Stimulated activated CD8-positive, alpha-beta memory T cell treated with anti-CD3 and anti-CD28 coated beads, Interleukin-12 subunit alpha, Interleukin-12 subunit beta, amount 100 ng/mL, for 24 hours (primary cell): Measurements from ENCODE around the gene LEP.
"Not testable (repeated sequence)": the region's sequence is repeated elsewhere in the genome, so short reads cannot be mapped to it uniquely, and the experiment has no call there.

Experiments used
- DNase-seq: peaks from one replicate; pipeline ENCODE4 v3.0.0-alpha.2; 2020; ENCODE audit errors: extremely low read depth

Gene LEP

DNA sequence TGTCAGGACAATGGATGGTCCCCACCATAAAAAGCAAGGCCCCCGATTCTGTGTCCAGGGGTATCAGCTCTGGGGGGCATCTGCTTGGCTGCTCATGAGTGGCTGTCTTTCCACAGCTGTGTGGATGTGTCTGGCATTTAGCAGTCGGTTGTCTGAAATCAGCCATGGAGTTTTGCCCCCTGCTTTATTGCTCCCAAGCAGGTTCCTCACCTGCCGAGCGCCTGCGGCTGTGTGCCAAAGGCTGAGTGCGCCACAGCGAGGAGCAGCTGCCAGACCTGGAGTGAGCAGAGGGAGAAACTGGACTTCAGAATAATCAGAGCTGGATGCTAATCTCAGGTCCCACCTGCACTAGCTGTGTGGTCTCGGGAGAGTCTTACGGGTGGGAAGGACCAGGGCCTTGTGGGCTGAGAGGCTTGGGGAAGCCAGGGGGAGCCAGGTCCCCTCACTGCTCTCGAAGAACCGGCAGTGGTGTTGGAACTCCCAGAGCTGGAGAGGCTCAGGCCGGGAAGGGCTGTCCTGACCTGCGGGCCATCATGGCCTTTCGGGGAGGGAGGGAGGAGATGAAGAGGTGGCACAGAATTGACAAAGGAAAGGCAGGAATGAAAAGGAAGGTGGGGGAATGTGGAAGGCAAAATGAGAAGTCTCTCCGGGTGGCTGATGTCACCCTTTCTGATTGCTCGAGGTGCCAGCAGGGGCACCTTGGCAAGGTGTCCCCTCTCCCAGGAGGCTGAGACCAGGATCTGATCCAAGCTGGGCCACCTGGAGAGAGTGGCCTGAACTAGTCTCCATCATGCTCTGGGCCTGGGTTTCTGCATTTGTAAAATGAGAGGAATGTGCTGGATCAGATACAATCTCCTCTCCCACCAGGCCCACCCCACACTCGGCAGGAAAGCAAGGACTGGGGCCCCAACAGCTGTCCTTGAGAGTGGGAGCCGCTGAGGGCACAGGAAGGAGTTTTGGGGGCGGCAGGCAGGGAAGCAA is 30.2 kb upstream of the LEP start:
- DNase-seq: no peak

GRCh38 chr7:128211626-128212025 is 29.5 kb upstream of the LEP start:
- no peak for DNase-seq

DNA sequence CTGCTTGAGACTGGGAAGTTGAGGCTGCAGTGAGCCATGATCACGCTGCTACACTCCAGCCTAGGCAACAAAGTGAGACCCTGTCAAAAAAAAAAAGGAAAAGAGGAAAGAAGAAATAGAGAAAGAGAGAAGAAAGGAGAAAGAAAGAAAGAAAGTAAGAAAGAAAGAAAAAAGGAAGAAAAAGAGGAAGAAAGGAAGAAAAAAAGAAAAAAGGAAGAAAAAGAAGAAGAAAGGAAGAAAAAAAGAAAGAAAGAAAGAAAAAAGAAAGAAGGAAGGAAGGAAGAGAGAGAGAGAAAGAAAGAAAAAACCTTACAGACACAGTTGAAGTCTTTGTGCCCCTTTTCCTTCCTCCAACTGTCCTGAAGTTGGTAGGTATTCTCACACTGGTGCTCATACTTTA is 26.6 kb upstream of the LEP start:
- no peak for DNase-seq

DNA sequence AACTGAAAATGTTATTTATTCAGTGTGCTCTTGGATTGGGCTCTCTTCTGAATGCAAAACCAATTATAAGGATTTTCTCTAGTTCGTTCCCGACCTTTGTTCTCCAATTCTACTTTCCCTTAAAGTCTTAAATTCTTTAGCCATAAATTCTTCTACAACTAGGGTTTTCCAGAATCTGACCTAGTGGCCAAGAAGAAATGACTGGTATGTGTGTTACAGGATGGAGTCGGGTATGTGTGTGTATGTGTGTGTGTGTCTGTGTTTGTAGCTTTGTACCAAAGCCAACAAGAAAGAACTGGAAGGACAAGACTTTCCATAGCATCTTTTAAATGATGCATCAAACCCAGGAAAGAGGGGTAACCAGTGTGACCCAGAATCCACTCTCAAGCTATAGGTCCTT is 25.8 kb upstream of the LEP start:
- no peak for DNase-seq

GRCh38 chr7:128215739-128216138 is 25.3 kb upstream of the LEP start:
- no peak for DNase-seq

DNA sequence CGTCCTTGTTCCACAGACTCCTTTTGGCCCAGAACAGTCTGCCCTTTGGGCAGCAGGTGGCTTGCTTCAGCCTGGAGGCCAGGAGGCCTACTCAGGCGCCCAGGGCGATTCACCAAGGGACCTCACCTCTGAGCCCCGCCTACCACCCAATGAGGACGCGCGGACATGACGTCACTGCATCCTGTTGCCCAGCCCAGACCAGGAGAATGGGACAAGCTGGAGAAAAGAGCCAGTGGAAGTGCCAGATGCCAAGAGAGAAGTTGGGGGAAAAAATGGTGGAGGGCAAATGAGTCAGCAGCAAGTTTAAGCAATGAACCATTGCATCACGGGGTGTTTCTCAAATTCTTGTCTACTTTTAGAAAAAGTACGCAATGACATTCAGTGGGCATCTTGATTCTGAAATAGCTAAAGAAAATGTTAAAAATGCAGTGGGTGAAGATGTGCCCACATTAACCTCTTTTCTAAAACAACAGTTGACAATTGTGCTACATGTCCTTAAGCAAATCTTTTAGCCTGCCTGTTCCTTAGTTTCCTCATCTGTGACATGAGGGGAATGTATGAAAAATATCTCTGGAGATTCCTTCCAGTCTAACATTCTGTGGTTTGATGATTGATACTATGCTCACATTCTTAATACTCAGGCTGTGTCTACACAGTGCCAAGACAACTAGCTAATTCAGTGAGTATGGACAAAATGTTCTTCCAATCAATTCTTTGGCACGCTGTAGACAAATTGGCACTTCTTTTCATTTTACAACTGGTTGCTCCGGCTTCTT is 23.9 kb upstream of the LEP start:
- no peak for DNase-seq

- DNase-seq: no peak
Measured at GRCh38 chr7:128217967-128218652, 23.0 kb upstream of the LEP start.

DNA sequence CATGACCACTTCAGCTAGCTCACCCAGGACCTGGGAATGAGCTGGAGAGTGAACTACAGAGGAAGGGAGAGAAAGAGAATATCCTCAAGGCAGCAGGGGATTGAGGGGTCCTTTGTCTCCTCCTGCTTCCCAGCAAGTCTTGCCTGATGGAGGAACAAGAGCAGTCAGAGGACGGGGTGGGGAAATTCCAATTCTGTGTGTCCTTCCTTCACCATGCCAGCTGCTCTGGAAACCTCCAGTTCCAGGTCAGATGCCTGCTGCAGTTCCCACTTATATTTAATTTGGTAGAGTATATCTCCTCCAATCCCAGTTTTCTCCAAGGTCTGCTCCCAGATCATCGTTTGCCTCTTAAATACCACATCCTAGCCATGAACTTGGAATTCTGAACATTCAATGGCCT is 21.4 kb upstream of the LEP start:
- DNase-seq: no peak

DNA sequence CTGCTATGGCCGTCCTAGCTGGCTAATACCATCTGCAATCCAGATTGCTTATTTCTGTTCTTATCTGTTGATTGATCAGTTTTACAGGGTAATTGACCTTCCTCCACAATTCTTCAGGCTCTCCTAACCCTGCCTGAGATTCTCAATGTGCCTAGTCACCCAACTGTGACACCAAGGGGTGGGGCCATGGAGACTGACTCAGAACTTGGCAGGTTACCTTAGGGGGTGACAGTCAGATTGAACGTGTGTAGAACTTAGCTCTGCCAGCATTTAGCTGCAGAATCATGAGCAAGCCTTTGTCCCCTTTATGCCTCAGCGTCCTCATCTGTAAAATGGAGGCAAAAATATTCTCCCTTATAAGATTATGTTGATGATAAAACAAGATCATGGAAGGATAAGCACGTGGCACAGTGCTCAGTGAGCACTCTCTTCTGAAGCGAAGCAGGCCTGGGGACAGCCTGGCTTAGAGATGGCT is 19.1 kb upstream of the LEP start:
- no peak for DNase-seq

GRCh38 chr7:128226132-128226980 is 14.7 kb upstream of the LEP start:
- no peak for DNase-seq

GRCh38 chr7:128227271-128227670 is 13.8 kb upstream of the LEP start:
- DNase-seq: no peak

DNA sequence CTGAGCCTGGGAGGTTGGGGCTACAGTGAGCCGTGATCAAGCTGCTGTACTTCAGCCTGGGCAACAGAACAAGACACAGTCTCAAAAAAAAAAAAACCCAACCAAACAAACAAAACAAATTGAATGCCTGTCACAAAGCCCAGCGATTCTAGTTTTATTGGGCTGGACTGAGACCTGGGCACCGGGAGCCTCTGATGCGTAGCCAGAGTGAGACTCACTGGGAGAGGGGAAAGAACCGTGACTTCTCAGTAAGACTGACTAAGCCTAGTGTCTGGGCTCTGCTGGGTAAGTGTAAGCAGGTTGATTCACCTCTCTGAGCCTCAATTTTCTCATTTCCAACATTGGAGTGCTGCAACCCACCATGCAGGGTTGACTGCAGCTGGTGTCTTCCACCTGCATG is 10.1 kb upstream of the LEP start:
- DNase-seq: no peak

DNA sequence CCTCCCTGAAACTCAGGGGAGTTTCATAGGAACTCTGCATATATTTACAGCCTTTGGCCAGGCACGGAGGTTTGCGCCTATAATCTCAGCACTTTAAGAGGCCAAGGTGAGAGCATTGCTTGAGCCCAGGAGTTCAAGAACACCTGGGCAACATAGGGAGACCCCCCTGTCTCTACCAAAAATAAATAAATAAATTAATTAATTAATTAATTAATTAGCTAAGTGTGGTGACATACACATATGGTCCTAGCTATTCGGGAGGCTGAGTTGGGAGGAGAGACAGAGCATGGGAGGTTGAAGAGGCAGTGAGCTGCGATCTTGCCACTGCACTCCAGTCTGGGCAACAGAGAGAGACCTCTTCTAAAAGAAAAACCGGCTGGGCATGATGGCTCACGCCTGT is 9.4 kb upstream of the LEP start:
- no peak for DNase-seq

DNA sequence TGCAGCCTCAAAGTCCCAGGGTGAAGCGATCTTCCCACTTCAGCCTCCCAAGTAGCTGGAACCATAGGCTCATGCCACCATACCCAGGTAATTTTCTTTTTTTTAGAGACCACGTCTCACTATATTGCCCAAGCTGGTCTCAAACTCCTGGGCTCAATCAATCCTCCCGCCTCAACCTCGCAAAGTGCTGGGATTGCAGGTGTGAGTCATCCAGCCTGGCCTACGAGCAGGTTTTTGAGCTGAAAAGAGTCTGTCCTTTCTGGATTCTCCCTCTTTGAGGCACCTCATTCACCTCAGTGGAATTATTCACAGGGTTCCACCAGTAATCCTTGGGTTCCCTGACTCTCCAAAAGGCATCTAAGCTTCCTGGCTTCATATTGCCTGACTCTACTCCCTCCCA is 7.6 kb upstream of the LEP start:
- DNase-seq: no peak

DNA sequence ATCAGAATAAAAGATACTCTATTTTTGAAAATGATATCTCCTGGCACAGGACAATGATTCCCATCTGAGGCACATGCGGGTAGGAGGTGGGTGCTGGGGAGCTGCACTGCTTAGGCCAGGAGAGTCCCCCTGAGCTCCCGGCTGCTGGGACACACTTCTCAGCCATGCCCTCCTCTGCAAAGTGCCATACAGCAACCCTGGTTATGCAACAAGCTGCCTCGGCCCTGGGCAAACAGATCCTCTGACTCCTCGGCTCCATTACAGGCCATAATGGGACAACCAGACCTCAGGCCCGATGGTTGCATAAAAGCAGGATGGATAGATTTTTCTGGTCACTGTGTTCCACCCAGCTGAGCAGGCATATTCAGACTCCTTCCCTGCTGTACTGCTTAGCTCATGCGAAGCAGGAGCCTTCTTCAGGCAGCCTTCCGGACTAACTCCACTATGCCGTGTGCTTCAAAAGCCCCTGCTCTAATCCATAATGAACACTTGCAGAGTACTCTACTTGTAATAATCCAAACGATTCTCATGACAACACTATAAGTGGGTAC is 6.5 kb upstream of the LEP start:
- DNase-seq: no peak

GRCh38 chr7:128235471-128235870 is 5.6 kb upstream of the LEP start:
- no peak for DNase-seq

GRCh38 chr7:128236924-128237586 is 4.0 kb upstream of the LEP start:
- DNase-seq: no peak

DNA sequence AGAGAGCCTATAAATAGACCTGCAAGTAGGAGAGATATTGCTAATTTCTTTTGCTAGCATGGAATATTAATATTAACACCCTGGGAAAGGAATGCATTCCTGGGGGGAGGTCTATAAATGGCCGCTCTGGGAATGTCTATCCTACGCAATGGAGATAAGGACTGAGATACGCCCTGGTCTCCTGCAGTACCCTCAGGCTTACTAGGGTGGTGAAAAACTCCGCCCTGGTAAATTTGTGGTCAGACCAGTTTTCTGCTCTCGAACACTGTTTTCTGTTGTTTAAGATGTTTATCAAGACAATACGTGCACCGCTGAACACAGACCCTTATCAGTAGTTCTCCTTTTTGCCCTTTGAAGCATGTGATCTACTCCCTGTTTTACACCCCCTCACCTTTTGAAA is 1.9 kb upstream of the LEP start:
- DNase-seq: not testable (repeated sequence)

- no peak for DNase-seq
Measured at GRCh38 chr7:128242661-128243060, 1.6 kb downstream of the LEP start.

GRCh38 chr7:128243273-128243672 is 2.2 kb downstream of the LEP start:
- no peak for DNase-seq
